NCI-H2196 (cell line): ENCODE results near the gene R3HDM1.
A peak's percentile ranks its signal among the peaks of the same experiment; 100 is the strongest.
"Not testable (repeated sequence)": the region's sequence is repeated elsewhere in the genome, so short reads cannot be mapped to it uniquely, and the experiment has no call there.

Source experiments
- DNase-seq: peaks from one replicate; lab custom pipeline; 2025; ENCODE audit not compliant: unreplicated experiment; lab: John Stamatoyannopoulos, UW

The R3HDM1 gene

GRCh38 chr2:135704075-135704474 lies 172.8 kb downstream of the R3HDM1 start:
- DNase-seq: not testable (repeated sequence)

- no peak for DNase-seq
Observed at GRCh38 chr2:135708159-135708558, 176.9 kb downstream of the R3HDM1 start.

- peak; percentile 59 for DNase-seq
Observed at GRCh38 chr2:135709992-135710391, 178.7 kb downstream of the R3HDM1 start.

GRCh38 chr2:135715086-135715485 lies 183.8 kb downstream of the R3HDM1 start:
- not testable (repeated sequence) for DNase-seq

- DNase-seq: no peak
Observed at GRCh38 chr2:135728064-135728743, 196.9 kb downstream of the R3HDM1 start.

GRCh38 chr2:135732561-135732960 lies 201.3 kb downstream of the R3HDM1 start:
- DNase-seq: no peak

- DNase-seq: no peak
Observed at GRCh38 chr2:135733045-135733444, 201.8 kb downstream of the R3HDM1 start.

- no peak for DNase-seq
Observed at GRCh38 chr2:135736546-135736945, 205.3 kb downstream of the R3HDM1 start.

- no peak for DNase-seq
Observed at GRCh38 chr2:135740206-135740605, 208.9 kb downstream of the R3HDM1 start.

- no peak for DNase-seq
Observed at GRCh38 chr2:135741043-135741394, 209.7 kb downstream of the R3HDM1 start.

GRCh38 chr2:135741395-135742324 lies 210.4 kb downstream of the R3HDM1 start, which contains the start of gene UBXN4:
Gene UBXN4 (plus strand): TSS chr2:135741855. CDS start chr2:135741930, 75 bp downstream.
- DNase-seq: peak; percentile 98

GRCh38 chr2:135742325-135742757 lies 211.1 kb downstream of the R3HDM1 start:
- DNase-seq: peak; percentile 27

GRCh38 chr2:135743860-135744259 lies 212.6 kb downstream of the R3HDM1 start:
- DNase-seq: no peak

- peak; percentile 9 for DNase-seq
Observed at GRCh38 chr2:135744760-135745314, 213.6 kb downstream of the R3HDM1 start.

- DNase-seq: no peak
Observed at GRCh38 chr2:135745545-135745944, 214.3 kb downstream of the R3HDM1 start.

GRCh38 chr2:135755573-135755972 lies 224.3 kb downstream of the R3HDM1 start:
- DNase-seq: no peak

- DNase-seq: no peak
Observed at GRCh38 chr2:135756692-135757091, 225.4 kb downstream of the R3HDM1 start.

- DNase-seq: no peak
Observed at GRCh38 chr2:135762022-135762421, 230.7 kb downstream of the R3HDM1 start.

GRCh38 chr2:135762530-135762929 lies 231.2 kb downstream of the R3HDM1 start:
- no peak for DNase-seq

GRCh38 chr2:135768863-135769262 lies 237.6 kb downstream of the R3HDM1 start:
- DNase-seq: no peak

- no peak for DNase-seq
Observed at GRCh38 chr2:135773319-135773718, 242.0 kb downstream of the R3HDM1 start.

GRCh38 chr2:135773917-135774316 lies 242.6 kb downstream of the R3HDM1 start:
- DNase-seq: no peak
